Activated CD4-positive, alpha-beta T cell treated with anti-CD3 and anti-CD28 coated beads for 48 hours (primary cell): ENCODE data around the gene IGFN1.
"Not testable (repeated sequence)": the region's sequence is repeated elsewhere in the genome, so short reads cannot be mapped to it uniquely, and the experiment has no call there.

ENCODE experiments used
- DNase-seq: peaks from one replicate; pipeline ENCODE4 v3.0.0-alpha.2; 2020

Gene IGFN1

GRCh38 chr1:201219481-201220387 lies 29.1 kb downstream of the IGFN1 start:
- DNase-seq = no peak

DNA sequence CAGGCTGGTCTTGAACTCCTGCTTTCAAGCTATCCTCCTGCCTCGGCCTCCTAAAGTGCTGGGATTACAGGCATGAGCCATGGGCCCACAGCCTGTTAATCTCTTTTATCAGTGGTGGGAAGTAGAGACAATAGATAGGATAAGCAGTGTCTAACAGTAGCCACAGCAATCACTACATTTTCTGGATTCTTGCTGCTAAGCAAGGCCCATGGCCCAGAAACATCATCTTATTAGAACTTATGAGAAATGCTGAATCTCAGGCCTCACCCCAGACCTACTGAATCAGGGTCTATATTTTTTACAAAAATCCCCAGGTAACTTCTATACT lies 29.7 kb downstream of the IGFN1 start:
- DNase-seq = no peak

GRCh38 chr1:201221201-201221846 lies 30.7 kb downstream of the IGFN1 start:
- DNase-seq = no peak

- no peak for DNase-seq
These were observed 31.5 kb downstream of the IGFN1 start for GRCh38 chr1:201222125-201222524.

DNA sequence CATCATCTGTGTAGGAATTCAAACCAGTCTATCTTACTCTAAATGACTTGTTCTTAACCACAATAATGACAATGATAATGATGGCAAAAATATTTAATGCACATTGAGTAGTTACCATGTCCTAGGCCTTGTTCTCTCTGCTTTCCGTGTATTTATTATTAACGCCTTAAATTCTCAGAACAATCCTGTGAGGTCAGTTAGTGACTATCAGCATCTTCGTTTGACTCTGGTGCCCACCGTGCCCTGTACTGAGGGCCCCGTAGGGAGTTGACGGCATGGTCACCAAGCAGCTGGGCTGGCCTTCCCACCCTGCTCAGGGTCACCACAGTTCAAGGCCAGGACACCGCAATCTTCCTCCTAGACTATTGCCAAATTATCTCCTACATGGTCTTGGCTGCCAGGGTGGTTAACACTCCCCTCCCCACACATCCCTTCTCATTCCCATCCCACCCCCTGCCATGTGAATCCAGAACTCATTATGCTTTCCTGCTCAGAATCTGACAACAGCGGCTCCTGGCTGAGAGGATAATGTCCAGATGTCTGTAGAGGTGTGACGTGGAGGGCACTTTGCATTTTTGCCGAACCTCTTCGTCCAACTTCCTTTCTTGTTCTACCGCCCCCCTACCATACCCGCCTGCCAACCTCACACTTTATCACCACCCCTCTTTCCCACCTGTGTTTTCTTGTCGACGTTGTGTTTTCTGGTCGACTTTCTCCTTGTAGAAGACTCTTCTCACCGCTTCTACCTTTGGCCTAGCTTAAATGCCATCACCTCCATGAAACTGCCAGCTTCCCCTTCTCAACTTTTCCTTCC lies 33.4 kb downstream of the IGFN1 start:
- DNase-seq = no peak

GRCh38 chr1:201224666-201225370 lies 34.2 kb downstream of the IGFN1 start:
- no peak for DNase-seq

DNA sequence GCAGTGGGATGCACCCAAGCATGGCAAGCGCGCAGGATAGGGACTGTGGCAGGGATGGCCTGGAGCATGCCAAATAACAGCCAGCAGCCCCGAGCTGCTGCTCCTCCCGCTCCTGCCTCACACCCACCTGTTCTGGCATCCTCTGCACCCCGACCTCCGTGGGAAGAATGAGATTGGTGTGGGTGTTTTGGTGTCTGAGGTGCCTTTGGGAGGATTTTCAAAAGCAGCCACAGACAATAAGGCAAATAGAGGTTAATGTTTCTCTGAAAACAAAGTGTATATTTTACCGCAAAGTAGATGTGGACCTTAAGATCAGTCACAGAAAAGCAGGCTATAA lies 35.5 kb downstream of the IGFN1 start:
- no peak for DNase-seq

- DNase-seq = no peak
These were observed 36.4 kb downstream of the IGFN1 start for GRCh38 chr1:201226859-201227488.

- DNase-seq = no peak
These were observed 37.7 kb downstream of the IGFN1 start for GRCh38 chr1:201228011-201228983.

DNA sequence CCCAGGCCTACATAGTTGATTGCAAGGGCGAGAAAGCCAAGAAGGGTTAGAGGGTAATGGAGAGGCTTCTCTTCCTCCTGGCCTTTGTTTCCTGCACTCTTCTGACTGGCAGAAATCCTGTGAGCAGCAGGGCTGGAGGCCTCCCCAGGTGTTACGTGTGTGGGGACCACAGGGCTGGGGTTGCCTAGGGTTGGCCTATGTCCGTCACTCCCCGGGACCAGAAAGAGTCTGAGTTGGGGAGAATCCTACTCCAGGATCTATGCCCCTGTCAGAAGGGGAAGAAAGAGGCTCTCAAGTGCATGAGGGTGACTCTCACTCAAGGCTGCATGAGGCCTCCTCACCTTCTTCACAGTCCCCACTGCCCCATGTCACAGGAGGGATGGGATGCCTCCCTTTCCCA lies 38.5 kb downstream of the IGFN1 start:
- no peak for DNase-seq

GRCh38 chr1:201229771-201230635 lies 39.4 kb downstream of the IGFN1 start:
- no peak for DNase-seq

GRCh38 chr1:201230676-201231075 lies 40.1 kb downstream of the IGFN1 start:
- DNase-seq = no peak

DNA sequence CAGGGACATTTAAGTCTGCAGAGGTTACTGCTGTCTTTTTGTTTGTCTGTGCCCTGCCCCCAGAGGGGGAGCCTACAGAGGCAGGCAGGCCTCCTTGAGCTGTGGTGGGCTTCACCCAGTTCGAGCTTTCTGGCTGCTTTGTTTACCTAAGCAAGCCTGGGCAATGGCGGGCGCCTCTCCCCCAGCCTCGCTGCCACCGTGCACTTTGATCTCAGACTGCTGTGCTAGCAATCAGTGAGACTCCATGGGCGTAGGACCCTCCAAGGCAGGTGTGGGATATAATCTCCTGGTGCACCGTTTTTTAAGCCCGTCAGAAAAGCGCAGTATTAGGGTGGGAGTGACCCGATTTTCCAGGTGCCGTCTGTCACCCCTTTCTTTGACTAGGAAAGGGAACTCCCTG lies 49.0 kb downstream of the IGFN1 start:
- not testable (repeated sequence) for DNase-seq

- no peak for DNase-seq
These were observed 49.5 kb downstream of the IGFN1 start for GRCh38 chr1:201240171-201240570.

- DNase-seq = no peak
These were observed 51.1 kb downstream of the IGFN1 start for GRCh38 chr1:201241736-201242135.

DNA sequence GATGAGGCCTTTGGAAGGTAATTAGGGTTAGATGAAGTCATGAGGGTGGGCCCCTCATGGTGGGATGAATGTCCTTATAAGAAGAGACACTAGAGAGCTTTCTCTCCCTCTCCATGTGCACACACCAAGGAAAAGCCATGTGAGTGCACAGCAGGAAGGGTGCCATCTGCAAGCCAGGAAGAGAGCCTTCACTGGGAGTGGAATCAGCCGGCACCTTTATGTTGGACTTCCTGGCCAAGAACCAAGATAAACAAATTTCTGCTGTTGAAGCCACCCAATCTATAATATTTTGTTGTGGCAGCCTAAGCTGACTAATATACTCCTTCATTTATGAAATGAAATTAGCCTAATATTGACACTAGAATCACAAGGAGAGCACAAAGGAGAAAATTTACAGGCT lies 54.5 kb downstream of the IGFN1 start:
- no peak for DNase-seq

- DNase-seq = no peak
These were observed 58.3 kb downstream of the IGFN1 start for GRCh38 chr1:201248721-201249559.

DNA sequence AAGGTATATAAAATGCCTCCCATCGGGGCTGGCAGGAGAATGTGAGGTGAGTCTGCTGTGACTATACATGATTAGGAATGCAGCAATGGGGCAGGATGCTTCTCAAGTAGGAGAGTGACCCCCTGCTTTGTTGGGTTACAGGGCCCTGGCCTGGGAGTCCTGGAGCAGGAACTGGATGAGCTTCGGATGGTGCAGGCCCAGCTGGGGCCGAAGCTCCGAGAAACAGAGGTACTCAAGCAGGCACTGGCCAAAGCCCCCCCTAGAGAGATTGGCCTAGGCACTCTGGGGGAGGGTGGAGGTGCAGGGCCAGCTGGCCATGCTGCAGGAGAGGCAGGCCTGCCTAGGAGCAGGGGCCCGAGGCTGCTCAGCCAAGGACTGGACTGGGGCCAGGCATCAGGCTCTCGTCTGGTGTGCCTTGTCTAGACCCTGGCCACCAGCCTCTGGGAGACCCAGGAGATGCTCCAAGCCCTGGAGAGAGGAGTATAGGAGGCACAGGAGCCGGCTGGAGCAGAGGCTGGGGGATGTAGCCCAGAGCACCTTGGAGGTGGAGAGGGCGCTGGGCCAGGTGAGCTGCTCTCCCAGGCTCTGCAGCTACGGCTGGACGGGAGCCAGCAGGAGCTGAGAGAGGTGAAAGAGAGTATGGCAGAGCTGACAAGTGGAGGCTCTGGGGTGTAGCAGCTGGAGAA lies 59.8 kb downstream of the IGFN1 start:
- no peak for DNase-seq

DNA sequence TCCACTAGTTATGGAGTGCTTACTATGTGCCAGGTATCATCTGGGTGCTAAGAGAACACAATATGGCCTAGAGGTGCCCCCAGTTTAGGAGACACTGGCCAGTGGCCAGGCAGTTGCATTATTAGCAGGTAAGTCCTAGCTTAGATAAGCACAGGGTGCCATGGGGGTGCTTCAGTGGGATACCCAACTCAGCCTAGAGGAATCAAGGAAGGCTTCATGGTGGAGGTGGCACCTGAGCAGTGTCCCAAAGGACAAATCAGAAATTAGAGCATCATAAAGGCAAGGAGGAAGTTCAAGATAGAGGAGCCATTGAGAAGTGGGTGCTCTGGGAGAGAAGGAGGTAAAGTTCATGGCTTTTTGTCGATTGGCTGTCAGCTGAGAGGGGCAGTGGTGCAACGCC lies 60.8 kb downstream of the IGFN1 start:
- DNase-seq = no peak
